ENCODE data around the gene FBP1.
"Not testable (repeated sequence)": the region's sequence is repeated elsewhere in the genome, so short reads cannot be mapped to it uniquely, and the experiment has no call there.

The FBP1 gene

DNA sequence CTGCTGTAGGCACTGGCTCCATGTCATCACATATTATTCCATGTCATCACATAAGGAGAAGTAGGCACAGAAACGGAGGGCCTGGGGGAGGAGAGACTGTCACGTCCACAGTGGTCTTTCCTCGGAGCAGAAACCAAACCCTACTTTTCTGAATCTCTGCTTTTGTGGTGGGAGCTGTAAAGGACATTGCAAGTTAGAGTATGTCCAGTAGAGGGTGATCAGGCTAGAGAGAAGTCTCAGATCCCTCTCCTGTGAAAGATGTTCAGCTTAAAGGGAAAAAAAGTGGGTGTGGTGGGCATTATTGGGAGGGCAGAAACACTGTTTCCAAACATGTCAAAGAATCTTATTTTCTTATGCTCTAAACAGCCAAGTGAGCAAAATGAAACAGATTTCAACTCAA is 26.3 kb downstream of the FBP1 start:
- peak; percentile 6 for DNase-seq (ENCODE audit: low read depth)

DNA sequence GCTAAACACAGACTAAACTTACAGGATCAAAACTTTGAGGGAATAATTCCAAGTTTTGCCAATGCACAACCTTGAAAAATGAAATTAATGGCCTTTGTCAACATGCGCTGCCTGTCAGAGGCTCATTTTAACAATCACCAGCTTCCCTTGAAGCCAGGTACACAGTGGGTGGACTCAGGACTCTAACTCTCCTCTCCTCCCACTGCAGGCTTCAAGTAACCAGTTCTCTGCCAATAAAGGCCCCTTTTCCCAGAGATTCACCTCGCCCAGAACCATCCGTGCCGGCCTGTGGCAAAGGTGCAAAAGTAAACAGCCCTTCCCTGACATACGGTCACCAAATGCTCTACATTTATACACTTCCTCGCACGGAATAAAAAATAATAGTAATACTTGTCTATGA is 27.2 kb downstream of the FBP1 start:
- no peak for DNase-seq (ENCODE audit: low read depth)

- DNase-seq (ENCODE audit: low read depth): no peak
These were observed 27.7 kb downstream of the FBP1 start for GRCh38 chr9:94611638-94612068.

GRCh38 chr9:94610181-94610606 is 29.1 kb downstream of the FBP1 start:
- no peak for DNase-seq (ENCODE audit: low read depth)

GRCh38 chr9:94607423-94607691 is 32.0 kb downstream of the FBP1 start:
- DNase-seq (ENCODE audit: low read depth): no peak

GRCh38 chr9:94606646-94607422 is 32.5 kb downstream of the FBP1 start:
- DNase-seq (ENCODE audit: low read depth): no peak

DNA sequence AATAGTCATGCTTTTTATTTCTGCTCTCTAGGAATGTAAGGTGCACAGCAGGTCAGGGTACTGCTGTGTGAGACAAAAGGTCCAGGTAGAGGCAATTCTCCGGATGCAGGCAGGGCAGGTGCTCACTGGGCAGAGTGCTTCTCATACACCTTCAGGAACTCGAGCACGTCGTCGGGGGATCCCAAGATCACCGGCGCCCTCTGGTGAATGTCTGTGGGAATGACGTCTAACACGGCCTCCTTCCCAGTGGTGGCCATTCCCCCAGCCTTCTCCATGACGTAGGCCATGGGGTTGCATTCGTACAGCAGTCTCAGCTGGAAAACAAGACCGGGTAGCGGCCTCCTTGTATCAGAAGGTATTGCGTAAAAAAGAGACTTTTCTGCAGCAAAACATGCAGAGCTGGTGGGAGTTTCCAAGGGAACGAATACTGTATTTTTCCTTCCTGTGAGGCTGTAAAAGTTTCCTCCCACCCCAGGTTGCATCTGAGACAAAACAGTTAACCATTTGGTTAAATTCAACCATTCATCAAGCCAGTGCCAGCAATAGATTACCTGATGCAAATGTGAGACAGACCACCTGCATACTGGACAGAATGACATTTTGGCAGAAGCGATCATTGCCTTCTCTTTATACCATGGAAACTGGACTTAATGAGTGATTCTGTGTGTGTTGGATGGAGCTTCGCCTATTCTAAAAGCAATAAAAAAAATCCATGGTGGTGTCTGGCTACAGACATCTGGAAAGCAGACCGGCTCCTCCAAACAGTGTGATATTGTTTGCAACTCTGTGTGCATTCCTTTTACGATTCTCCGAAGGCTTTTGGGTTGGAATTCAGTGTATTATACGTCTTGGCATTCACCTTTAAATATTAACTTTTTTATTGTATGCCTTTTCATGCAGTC is 35.8 kb downstream of the FBP1 start:
- DNase-seq (ENCODE audit: low read depth): peak; percentile 74

GRCh38 chr9:94602666-94603065 is 36.7 kb downstream of the FBP1 start:
- DNase-seq (ENCODE audit: low read depth): no peak

DNA sequence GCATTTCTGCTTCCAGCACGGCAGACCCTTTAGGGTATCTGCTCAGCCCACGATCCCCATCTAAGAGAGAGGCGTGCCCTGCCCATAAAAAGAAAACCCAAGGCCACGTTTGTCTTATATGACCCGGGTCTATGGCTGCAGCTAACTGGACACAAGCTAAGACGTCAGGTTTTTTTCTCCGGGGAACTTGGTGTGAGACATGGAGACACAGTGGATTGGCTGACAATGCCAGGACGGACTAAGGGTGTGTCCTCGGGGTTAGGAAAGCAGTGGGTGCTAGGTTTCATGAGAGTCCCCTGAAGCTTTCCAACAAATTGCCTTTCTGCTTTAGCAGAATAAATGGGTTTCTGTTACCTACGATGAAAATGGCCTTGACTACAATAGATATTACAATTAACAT is 38.6 kb downstream of the FBP1 start:
- DNase-seq (ENCODE audit: low read depth): no peak

GRCh38 chr9:94600258-94600657 is 39.1 kb downstream of the FBP1 start:
- no peak for DNase-seq (ENCODE audit: low read depth)

DNA sequence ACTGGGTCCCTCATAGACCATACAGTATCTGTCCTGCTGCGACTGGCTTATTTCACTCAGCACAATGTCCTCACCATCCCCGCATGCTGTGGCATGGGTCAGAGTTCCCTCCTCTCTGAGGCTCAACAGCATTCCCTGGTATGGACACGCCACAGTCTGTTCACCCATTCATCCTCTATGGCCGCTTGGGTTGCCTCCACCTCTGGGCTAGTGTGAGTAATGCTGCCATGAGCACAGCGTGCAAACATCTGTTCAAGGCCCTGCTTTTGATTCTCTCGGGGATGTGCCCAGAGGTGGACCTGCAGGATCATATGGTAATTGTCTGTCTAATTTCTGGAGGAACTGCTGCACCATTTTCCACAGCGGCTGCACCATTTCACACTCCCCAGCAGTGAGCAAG is 40.2 kb downstream of the FBP1 start:
- no peak for DNase-seq (ENCODE audit: low read depth)

- DNase-seq (ENCODE audit: low read depth): no peak
These were observed 45.6 kb downstream of the FBP1 start, which contains the start of gene FBP2 for GRCh38 chr9:94593459-94594345. Gene FBP2, minus strand, starts transcription at chr9:94593824. Its CDS starts 98 bp downstream, at chr9:94593726.

DNA sequence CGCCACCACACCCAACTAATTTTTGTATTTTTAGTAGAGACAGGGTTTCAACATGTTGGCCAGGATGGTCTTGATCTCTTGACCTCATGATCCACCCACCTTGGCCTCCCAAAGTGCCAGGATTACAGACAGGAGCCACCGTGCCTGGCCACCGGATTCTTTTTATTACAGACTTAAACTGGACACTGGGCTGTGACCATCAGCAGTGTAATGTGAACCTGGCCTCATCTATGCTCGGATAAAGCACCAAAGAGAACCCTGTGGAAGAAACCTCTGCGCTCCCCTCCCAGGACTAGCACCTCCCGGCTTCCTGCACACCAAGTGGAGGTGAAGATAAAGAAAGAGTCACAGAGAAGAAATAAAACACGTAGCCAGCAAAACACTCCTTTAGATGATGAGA is 46.6 kb downstream of the FBP1 start:
- DNase-seq (ENCODE audit: low read depth): not testable (repeated sequence)

DNA sequence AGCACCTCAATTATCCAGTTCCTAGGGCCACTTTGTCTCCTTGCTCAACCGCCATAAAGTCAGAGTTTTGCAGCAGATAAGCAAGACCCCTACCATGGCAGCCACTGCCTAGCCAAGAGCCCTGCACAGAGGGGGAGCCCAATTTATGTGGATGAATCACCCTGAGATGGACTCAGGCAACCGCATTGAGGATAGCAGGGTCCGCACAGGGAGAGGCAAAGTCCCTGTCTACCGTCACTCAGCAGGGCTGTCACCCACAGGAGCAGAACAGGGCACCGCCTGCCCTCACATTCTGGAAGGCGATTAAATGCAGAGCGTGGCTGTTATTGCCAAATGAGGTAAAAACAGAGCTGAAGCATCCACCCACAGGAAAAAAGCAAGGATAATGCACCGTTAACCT is 47.4 kb downstream of the FBP1 start:
- no peak for DNase-seq (ENCODE audit: low read depth)

GRCh38 chr9:94591046-94591545 is 48.2 kb downstream of the FBP1 start:
- DNase-seq (ENCODE audit: low read depth): not testable (repeated sequence)

- no peak for DNase-seq (ENCODE audit: low read depth)
These were observed 50.6 kb downstream of the FBP1 start for GRCh38 chr9:94588681-94589080.

DNA sequence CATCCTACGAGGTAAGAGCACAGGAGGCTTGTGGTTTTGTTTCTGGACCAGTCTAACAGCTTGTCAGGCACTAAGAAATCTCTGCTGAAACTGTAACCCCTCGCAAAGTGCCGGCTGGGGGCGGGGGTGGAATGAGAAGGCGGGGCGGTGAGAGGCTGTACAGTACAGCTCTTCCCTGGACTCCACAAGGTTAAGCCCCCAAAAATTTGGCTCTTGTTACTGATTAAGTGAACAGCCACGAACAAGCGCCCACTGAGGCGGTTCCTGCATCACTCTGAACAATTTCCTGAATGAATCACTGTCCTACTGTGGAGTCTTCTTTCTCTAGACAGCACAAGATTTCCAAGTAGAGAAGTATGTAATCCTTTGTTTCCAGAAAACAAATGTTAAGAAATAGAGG is 52.5 kb downstream of the FBP1 start:
- peak; percentile 29 for DNase-seq (ENCODE audit: low read depth)

GRCh38 chr9:94586316-94586715 is 53.0 kb downstream of the FBP1 start:
- DNase-seq (ENCODE audit: low read depth): no peak

- no peak for DNase-seq (ENCODE audit: low read depth)
These were observed 54.8 kb downstream of the FBP1 start for GRCh38 chr9:94584555-94584954.

- DNase-seq (ENCODE audit: low read depth): no peak
These were observed 57.6 kb downstream of the FBP1 start for GRCh38 chr9:94581728-94582127.

GRCh38 chr9:94577571-94577970 is 61.7 kb downstream of the FBP1 start:
- no peak for DNase-seq (ENCODE audit: low read depth)

GRCh38 chr9:94577036-94577435 is 62.3 kb downstream of the FBP1 start:
- no peak for DNase-seq (ENCODE audit: low read depth)

All from EH (cell line).